HEK293 (cell line): ENCODE measurements around the gene ITPR3.

ENCODE experiments used
- CTCF ChIA-PET: fragments of 350-600 bp; formaldehyde crosslinking; extraction: SDS; loops from one replicate; lab custom pipeline; 2021; ENCODE audit warnings: antibody characterized with exemption; lab: Yijun Ruan, JAX
- POLR2A ChIA-PET: fragments of 300-600 bp; formaldehyde crosslinking; extraction: SDS; loops from one replicate; lab custom pipeline; 2020; ENCODE audit warnings: antibody characterized with exemption, inconsistent platforms; lab: Yijun Ruan, JAX
- H3K27ac ChIP-seq: fragments of 200-500 bp; sonication (Bioruptor generic); 2 replicates; pipeline ENCODE4 v1.5.1; 2014; ENCODE audit warnings: low read depth, low read length, control low read depth, inconsistent platforms; ENCODE audit errors: extremely low read depth
- H3K36me3 ChIP-seq, 2 experiments: fragments of 200-500 bp in 1 of 2; sonication (Bioruptor generic) in 1 of 2; 1 replicate in 1 of 2; 2 replicates in 1 of 2; pipeline ENCODE4 v1.5.1; 2014 to 2017; ENCODE audit warnings: inconsistent platforms in 2 of 2, low read length in 2 of 2; ENCODE audit not compliant: control insufficient read depth in 2 of 2, insufficient read depth in 1 of 2
- H3K4me1 ChIP-seq: fragments of 200-500 bp; sonication (Bioruptor generic); 2 replicates; pipeline ENCODE4 v1.5.1; 2014; ENCODE audit warnings: mild to moderate bottlenecking, low read length, inconsistent platforms; ENCODE audit not compliant: control insufficient read depth, insufficient read depth
- H3K4me3 ChIP-seq: 2 replicates; pipeline ENCODE4 v1.5.1; 2011; ENCODE audit warnings: low read depth, mild to moderate bottlenecking, control low read depth, low read length, moderate library complexity
- H3K9me3 ChIP-seq: fragments of 200-500 bp; sonication (Bioruptor generic); 2 replicates; pipeline ENCODE4 v1.5.1; 2014; ENCODE audit warnings: low read depth, low read length, inconsistent platforms; ENCODE audit not compliant: control insufficient read depth, insufficient read depth
- EGR2 ChIP-seq: fragments of 450-650 bp; formaldehyde crosslinking; IDR thresholded peaks from 2 replicates; pipeline ENCODE4 v1.5.1; 2016; ENCODE audit warnings: low read depth, missing biosample characterization, missing genetic modification characterization
- GFI1B ChIP-seq: fragments of 450-650 bp; formaldehyde crosslinking; IDR thresholded peaks from 2 replicates; pipeline ENCODE4 v1.5.1; 2016; ENCODE audit warnings: missing biosample characterization, missing genetic modification characterization
- GLIS1 ChIP-seq: fragments of 450-650 bp; formaldehyde crosslinking; IDR thresholded peaks from 2 replicates; pipeline ENCODE4 v1.5.1; 2016; ENCODE audit warnings: missing biosample characterization, missing genetic modification characterization
- GLIS2 ChIP-seq: fragments of 450-650 bp; formaldehyde crosslinking; IDR thresholded peaks from 2 replicates; pipeline ENCODE4 v1.5.1; 2016; ENCODE audit warnings: missing biosample characterization, missing genetic modification characterization
- IKZF3 ChIP-seq: fragments of 450-650 bp; IDR thresholded peaks from 2 replicates; pipeline ENCODE4 v1.5.0; 2018; ENCODE audit warnings: missing biosample characterization, mild to moderate bottlenecking, missing genetic modification characterization, moderate library complexity
- MEIS1 ChIP-seq: sonication (generic); formaldehyde crosslinking; IDR thresholded peaks from 2 replicates; pipeline ENCODE4 v1.8.1; 2022; ENCODE audit warnings: missing genetic modification reagents, mild to moderate bottlenecking, borderline replicate concordance
- ZBTB20 ChIP-seq: fragments of 450-650 bp; formaldehyde crosslinking; IDR thresholded peaks from 2 replicates; pipeline ENCODE4 v1.5.1; 2016; ENCODE audit warnings: missing biosample characterization, missing genetic modification characterization
- ZFP3 ChIP-seq: fragments of 450-650 bp; formaldehyde crosslinking; IDR thresholded peaks from 2 replicates; pipeline ENCODE4 v1.5.1; 2016; ENCODE audit warnings: low read depth, missing biosample characterization, missing genetic modification characterization
- ZFP41 ChIP-seq: fragments of 450-650 bp; formaldehyde crosslinking; IDR thresholded peaks from 2 replicates; pipeline ENCODE4 v1.5.1; 2016; ENCODE audit warnings: missing biosample characterization, missing genetic modification characterization, borderline replicate concordance
- ZIC2 ChIP-seq: fragments of 450-650 bp; formaldehyde crosslinking; IDR thresholded peaks from 2 replicates; pipeline ENCODE4 v1.5.1; 2016; ENCODE audit warnings: missing biosample characterization, missing genetic modification characterization
- ZNF211 ChIP-seq: fragments of 450-650 bp; formaldehyde crosslinking; IDR thresholded peaks from 2 replicates; pipeline ENCODE4 v1.5.1; 2016; ENCODE audit warnings: low read depth, missing biosample characterization, missing genetic modification characterization
- ZNF366 ChIP-seq: fragments of 450-650 bp; formaldehyde crosslinking; conservative IDR thresholded peaks from 2 replicates; pipeline ENCODE4 v1.5.1; 2016; ENCODE audit warnings: missing biosample characterization, missing genetic modification characterization
- ZNF571 ChIP-seq: fragments of 450-650 bp; formaldehyde crosslinking; IDR thresholded peaks from 2 replicates; pipeline ENCODE4 v1.5.0; 2017; ENCODE audit warnings: missing biosample characterization, missing genetic modification characterization
- TF ChIP-seq, protein P1 (sequence below): fragments of 450-650 bp; formaldehyde crosslinking; conservative IDR thresholded peaks from 2 replicates; pipeline ENCODE4 v1.5.1; 2016; ENCODE audit warnings: low read depth, missing biosample characterization, missing genetic modification characterization
- TF ChIP-seq, protein P2 (sequence below): sonication (generic); formaldehyde crosslinking; IDR thresholded peaks from 2 replicates; pipeline ENCODE4 v1.8.1; 2022; ENCODE audit warnings: mild to moderate bottlenecking, moderate library complexity, missing genetic modification reagents
- TF ChIP-seq, protein P3 (sequence below): fragments of 450-650 bp; formaldehyde crosslinking; IDR thresholded peaks from 2 replicates; pipeline ENCODE4 v1.5.1; 2017; ENCODE audit warnings: missing biosample characterization, missing genetic modification characterization
- TF ChIP-seq, protein P4 (sequence below): fragments of 450-650 bp; formaldehyde crosslinking; IDR thresholded peaks from 2 replicates; pipeline ENCODE4 v1.5.1; 2016; ENCODE audit warnings: missing biosample characterization, missing genetic modification characterization
- TF ChIP-seq, protein P5 (sequence below): fragments of 450-650 bp; formaldehyde crosslinking; IDR thresholded peaks from 2 replicates; pipeline ENCODE4 v1.5.1; 2016; ENCODE audit warnings: missing biosample characterization, missing genetic modification characterization

ITPR3 gene

DNA sequence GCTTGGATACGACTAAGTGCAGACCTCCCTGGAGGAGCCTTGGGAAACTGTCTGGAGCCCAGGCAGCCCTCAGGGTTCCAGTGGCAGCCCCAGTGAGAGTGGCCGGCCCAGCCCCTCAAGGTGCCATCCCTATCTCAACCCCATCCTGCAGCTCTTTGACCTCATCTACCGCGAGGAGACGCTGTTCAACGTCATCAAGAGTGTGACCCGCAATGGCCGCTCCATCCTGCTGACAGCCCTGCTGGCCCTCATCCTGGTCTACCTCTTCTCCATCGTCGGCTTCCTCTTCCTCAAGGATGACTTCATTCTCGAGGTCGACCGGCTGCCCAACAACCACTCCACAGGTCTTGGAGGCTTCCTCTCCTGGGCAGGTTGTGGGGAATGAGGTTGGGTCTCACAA, 69.6 kb downstream of the ITPR3 start (continued):
- TF ChIP-seq, protein P1, sequence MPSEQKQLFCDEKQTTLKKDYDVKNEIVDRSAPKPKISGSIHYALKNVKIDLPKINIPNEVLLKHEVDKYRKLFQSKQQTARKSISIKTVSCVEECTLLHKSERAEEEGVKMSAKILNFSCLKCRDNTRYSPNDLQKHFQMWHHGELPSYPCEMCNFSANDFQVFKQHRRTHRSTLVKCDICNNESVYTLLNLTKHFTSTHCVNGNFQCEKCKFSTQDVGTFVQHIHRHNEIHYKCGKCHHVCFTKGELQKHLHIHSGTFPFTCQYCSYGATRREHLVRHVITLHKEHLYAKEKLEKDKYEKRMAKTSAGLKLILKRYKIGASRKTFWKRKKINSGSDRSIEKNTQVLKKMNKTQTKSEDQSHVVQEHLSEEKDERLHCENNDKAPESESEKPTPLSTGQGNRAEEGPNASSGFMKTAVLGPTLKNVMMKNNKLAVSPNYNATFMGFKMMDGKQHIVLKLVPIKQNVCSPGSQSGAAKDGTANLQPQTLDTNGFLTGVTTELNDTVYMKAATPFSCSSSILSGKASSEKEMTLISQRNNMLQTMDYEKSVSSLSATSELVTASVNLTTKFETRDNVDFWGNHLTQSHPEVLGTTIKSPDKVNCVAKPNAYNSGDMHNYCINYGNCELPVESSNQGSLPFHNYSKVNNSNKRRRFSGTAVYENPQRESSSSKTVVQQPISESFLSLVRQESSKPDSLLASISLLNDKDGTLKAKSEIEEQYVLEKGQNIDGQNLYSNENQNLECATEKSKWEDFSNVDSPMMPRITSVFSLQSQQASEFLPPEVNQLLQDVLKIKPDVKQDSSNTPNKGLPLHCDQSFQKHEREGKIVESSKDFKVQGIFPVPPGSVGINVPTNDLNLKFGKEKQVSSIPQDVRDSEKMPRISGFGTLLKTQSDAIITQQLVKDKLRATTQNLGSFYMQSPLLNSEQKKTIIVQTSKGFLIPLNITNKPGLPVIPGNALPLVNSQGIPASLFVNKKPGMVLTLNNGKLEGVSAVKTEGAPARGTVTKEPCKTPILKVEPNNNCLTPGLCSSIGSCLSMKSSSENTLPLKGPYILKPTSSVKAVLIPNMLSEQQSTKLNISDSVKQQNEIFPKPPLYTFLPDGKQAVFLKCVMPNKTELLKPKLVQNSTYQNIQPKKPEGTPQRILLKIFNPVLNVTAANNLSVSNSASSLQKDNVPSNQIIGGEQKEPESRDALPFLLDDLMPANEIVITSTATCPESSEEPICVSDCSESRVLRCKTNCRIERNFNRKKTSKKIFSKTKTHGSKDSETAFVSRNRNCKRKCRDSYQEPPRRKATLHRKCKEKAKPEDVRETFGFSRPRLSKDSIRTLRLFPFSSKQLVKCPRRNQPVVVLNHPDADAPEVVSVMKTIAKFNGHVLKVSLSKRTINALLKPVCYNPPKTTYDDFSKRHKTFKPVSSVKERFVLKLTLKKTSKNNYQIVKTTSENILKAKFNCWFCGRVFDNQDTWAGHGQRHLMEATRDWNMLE, result no peak
- TF ChIP-seq ZNF211 (no peak), IKZF3 (no peak), ZFP3 (tag by site-specific recombination) (no peak), EGR2 (tag by site-specific recombination) (no peak), ZBTB20 (tag by site-specific recombination) (no peak), ZNF571 (tag by site-specific recombination) (no peak), ZFP41 (tag by site-specific recombination) (no peak), MEIS1 (no peak), GFI1B (no peak)
- TF ChIP-seq, protein P2, sequence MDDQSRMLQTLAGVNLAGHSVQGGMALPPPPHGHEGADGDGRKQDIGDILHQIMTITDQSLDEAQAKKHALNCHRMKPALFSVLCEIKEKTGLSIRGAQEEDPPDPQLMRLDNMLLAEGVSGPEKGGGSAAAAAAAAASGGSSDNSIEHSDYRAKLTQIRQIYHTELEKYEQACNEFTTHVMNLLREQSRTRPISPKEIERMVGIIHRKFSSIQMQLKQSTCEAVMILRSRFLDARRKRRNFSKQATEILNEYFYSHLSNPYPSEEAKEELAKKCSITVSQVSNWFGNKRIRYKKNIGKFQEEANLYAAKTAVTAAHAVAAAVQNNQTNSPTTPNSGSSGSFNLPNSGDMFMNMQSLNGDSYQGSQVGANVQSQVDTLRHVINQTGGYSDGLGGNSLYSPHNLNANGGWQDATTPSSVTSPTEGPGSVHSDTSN (CRISPR knock-in tag), result no peak
- TF ChIP-seq, protein P3, sequence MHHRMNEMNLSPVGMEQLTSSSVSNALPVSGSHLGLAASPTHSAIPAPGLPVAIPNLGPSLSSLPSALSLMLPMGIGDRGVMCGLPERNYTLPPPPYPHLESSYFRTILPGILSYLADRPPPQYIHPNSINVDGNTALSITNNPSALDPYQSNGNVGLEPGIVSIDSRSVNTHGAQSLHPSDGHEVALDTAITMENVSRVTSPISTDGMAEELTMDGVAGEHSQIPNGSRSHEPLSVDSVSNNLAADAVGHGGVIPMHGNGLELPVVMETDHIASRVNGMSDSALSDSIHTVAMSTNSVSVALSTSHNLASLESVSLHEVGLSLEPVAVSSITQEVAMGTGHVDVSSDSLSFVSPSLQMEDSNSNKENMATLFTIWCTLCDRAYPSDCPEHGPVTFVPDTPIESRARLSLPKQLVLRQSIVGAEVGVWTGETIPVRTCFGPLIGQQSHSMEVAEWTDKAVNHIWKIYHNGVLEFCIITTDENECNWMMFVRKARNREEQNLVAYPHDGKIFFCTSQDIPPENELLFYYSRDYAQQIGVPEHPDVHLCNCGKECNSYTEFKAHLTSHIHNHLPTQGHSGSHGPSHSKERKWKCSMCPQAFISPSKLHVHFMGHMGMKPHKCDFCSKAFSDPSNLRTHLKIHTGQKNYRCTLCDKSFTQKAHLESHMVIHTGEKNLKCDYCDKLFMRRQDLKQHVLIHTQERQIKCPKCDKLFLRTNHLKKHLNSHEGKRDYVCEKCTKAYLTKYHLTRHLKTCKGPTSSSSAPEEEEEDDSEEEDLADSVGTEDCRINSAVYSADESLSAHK (tag by site-specific recombination), result no peak

DNA sequence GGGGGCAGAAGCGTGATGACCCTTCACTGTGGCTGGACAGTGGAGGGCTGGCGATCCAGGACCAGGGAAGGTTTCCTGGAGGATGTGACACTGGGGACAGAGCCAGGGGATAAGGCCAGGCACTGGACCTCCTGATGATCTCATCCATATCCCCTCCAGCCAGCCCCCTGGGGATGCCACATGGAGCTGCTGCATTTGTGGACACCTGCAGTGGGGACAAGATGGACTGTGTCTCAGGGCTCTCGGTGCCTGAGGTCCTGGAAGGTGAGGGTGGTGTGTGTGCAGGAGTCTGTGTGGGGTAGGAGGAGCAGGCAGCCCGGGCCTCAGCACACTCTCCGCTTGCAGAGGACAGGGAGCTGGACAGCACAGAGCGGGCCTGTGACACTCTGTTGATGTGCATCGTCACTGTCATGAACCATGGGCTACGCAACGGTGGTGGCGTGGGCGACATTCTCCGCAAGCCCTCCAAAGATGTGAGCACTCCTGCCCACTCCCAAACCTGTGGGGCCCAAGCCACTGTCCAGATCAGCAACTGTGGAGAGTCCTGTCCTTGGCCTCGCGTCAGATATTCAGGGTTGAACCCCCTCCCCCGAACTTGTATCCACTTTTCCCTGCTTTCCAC, 70.4 kb downstream of the ITPR3 start:
- no peaks in the 10 kb centered on the region for H3K9me3 ChIP-seq
- CTCF ChIA-PET, result interaction anchor here (1.3 to 3.9 kb wide), 3 partner anchors 10 to 105 kb away, joined by 4 to 29 read pairs (median 6); no protein-coding TSS in a partner anchor
- no peaks in the 10 kb centered on the region for H3K4me1 ChIP-seq
- POLR2A ChIA-PET, result interaction anchor here (1.2 kb wide), 1 partner anchor 20 kb away, joined by 7 read pairs; the partner anchor contains the start of gene UQCC2
- peaks cover 0 to 80% of the 10 kb centered on the region in 2 experiments; a peak in 1 of 3 replicates for H3K36me3 ChIP-seq
- H3K27ac ChIP-seq, result no peak overlapping the region
- H3K4me3 ChIP-seq, result no peak overlapping the region
- TF ChIP-seq, protein P4, sequence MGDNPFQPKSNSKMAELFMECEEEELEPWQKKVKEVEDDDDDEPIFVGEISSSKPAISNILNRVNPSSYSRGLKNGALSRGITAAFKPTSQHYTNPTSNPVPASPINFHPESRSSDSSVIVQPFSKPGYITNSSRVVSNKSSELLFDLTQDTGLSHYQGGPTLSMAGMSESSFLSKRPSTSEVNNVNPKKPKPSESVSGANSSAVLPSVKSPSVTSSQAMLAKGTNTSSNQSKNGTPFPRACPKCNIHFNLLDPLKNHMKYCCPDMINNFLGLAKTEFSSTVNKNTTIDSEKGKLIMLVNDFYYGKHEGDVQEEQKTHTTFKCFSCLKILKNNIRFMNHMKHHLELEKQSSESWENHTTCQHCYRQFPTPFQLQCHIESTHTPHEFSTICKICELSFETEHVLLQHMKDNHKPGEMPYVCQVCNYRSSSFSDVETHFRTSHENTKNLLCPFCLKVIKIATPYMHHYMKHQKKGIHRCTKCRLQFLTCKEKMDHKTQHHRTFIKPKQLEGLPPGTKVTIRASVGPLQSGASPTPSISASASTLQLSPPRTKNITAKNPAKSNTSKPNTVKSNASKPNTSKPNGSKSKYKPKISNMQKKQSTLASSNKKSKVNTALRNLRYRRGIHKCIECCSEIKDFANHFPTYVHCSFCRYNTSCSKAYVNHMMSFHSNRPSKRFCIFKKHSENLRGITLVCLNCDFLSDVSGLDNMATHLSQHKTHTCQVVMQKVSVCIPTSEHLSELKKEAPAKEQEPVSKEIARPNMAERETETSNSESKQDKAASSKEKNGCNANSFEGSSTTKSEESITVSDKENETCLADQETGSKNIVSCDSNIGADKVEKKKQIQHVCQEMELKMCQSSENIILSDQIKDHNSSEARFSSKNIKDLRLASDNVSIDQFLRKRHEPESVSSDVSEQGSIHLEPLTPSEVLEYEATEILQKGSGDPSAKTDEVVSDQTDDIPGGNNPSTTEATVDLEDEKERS, result no peak
- TF ChIP-seq ZIC2 (tag by site-specific recombination), result peak; percentile 46
- TF ChIP-seq ZNF366 (tag by site-specific recombination), result no peak
- TF ChIP-seq GLIS1 (tag by site-specific recombination), result peak; percentile 44
- peak; percentile 67 for TF ChIP-seq GLIS2
- TF ChIP-seq, protein P5, sequence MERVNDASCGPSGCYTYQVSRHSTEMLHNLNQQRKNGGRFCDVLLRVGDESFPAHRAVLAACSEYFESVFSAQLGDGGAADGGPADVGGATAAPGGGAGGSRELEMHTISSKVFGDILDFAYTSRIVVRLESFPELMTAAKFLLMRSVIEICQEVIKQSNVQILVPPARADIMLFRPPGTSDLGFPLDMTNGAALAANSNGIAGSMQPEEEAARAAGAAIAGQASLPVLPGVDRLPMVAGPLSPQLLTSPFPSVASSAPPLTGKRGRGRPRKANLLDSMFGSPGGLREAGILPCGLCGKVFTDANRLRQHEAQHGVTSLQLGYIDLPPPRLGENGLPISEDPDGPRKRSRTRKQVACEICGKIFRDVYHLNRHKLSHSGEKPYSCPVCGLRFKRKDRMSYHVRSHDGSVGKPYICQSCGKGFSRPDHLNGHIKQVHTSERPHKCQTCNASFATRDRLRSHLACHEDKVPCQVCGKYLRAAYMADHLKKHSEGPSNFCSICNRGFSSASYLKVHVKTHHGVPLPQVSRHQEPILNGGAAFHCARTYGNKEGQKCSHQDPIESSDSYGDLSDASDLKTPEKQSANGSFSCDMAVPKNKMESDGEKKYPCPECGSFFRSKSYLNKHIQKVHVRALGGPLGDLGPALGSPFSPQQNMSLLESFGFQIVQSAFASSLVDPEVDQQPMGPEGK (tag by site-specific recombination), result peak; percentile 25; the same call in 1 of the 2 replicates
